GM12878 (cell line): ENCODE data around the gene TIFAB. TPM values are rescaled to one million over a fixed set of nuclear protein-coding genes. Genes with fewer than 3 reads are reported as not detected.

ENCODE experiments used
- ATAC-seq: fragments of 200-7000 bp; cut with Tn5 transposase; 3 replicates; pipeline ENCODE4 v1.9.1; 2020; ENCODE audit warnings: mild to moderate bottlenecking, moderate library complexity
- BruUV-seq: library from RNA; stranded (reverse); fragments of 400-500 nt; replicated peaks from 2 replicates; lab custom pipeline; 2021; lab: Mats Ljungman, UMichigan
- CTCF ChIA-PET: fragments of 300-600 bp; sonication (Branson Sonifier 250); formaldehyde crosslinking; extraction: SDS; loops from one replicate; lab custom pipeline; 2021; ENCODE audit warnings: inconsistent platforms; lab: Yijun Ruan, JAX
- POLR2A ChIA-PET: fragments of 350-600 bp; formaldehyde crosslinking; extraction: SDS; loops from one replicate; lab custom pipeline; 2021; ENCODE audit warnings: inconsistent platforms; lab: Charles Lee
- RAD21 ChIA-PET: fragments of 300-600 bp; sonication (Branson Sonifier 250); formaldehyde crosslinking; loops from one replicate; lab custom pipeline; 2023; ENCODE audit warnings: antibody characterized with exemption; ENCODE audit not compliant: unreplicated experiment; lab: Charles Lee
- SMC1A ChIA-PET: fragments of 300-600 bp; sonication (Branson Sonifier 250); formaldehyde crosslinking; loops from one replicate; lab custom pipeline; 2023; ENCODE audit not compliant: unreplicated experiment, uncharacterized antibody; lab: Charles Lee
- DNase-seq: peaks from one replicate; pipeline ENCODE4 v3.0.0-alpha.2; 2011; ENCODE audit warnings: low read depth, low spot score
- FAIRE-seq: peaks from 3 replicates; lab custom pipeline; 2011; peaks lifted over from hg19 to GRCh38; lab: Jason Lieb, UNC
- H2AFZ ChIP-seq: 2 replicates; pipeline ENCODE4 v1.6.0; 2011; ENCODE audit warnings: low read depth, low read length, control low read depth; ENCODE audit not compliant: control insufficient read depth
- H3K27ac ChIP-seq: 2 replicates; pipeline ENCODE4 v1.5.1; 2011; ENCODE audit warnings: control low read depth; ENCODE audit not compliant: control insufficient read depth, insufficient read depth
- H3K27me3 ChIP-seq, 2 experiments: replicated peaks in 1 of 2; 2 replicates each; pipeline versions ENCODE4 v1.6.0 to v1.6.1; 2011; ENCODE audit warnings: low read length in 1 of 2; ENCODE audit not compliant: control insufficient read depth in 2 of 2, insufficient read depth in 2 of 2
- H3K36me3 ChIP-seq, 2 experiments: 2 replicates each; pipeline ENCODE4 v1.5.1; 2011; ENCODE audit warnings: low read length in 1 of 2; ENCODE audit not compliant: control insufficient read depth in 2 of 2, insufficient read depth in 2 of 2
- H3K4me1 ChIP-seq: 2 replicates; pipeline ENCODE4 v1.6.1; 2011; ENCODE audit warnings: mild to moderate bottlenecking, low read length, moderate library complexity, mixed read lengths; ENCODE audit not compliant: control insufficient read depth, insufficient read depth
- H3K4me2 ChIP-seq: 2 replicates; pipeline ENCODE4 v1.6.0; 2011; ENCODE audit warnings: control low read depth; ENCODE audit not compliant: control insufficient read depth, insufficient read depth
- H3K4me3 ChIP-seq: fragments of 200-600 bp; sonication (generic); 2 replicates; pipeline ENCODE4 v1.5.1; 2016
- H3K79me2 ChIP-seq: 2 replicates; pipeline ENCODE4 v1.6.0; 2011; ENCODE audit warnings: low read length; ENCODE audit not compliant: control insufficient read depth, insufficient read depth
- H3K9ac ChIP-seq: 2 replicates; pipeline ENCODE4 v1.8.0; 2011; ENCODE audit warnings: low read length, control low read depth, mixed read lengths; ENCODE audit not compliant: control insufficient read depth, insufficient read depth
- H3K9me3 ChIP-seq: replicated peaks from 3 replicates; pipeline ENCODE4 v1.5.1; 2011; ENCODE audit warnings: mild to moderate bottlenecking, low read length; ENCODE audit not compliant: control insufficient read depth, insufficient read depth
- H4K20me1 ChIP-seq: 2 replicates; pipeline ENCODE4 v1.6.0; 2011; ENCODE audit not compliant: control insufficient read depth, insufficient read depth
- ATF7 ChIP-seq: fragments of 450-650 bp; IDR thresholded peaks from 2 replicates; pipeline ENCODE4 v1.6.1; 2016; ENCODE audit warnings: low read depth, mild to moderate bottlenecking
- CREM ChIP-seq: IDR thresholded peaks from 2 replicates; pipeline ENCODE4 v1.6.1; 2014; ENCODE audit warnings: antibody characterized with exemption, low read depth
- HDGF ChIP-seq: fragments of 450-650 bp; IDR thresholded peaks from 2 replicates; pipeline ENCODE4 v1.6.1; 2016; ENCODE audit warnings: antibody characterized with exemption
- IKZF2 ChIP-seq, 2 experiments: fragments of 450-650 bp; IDR thresholded peaks; 2 replicates each; pipeline ENCODE4 v1.6.1; 2017; ENCODE audit warnings: mild to moderate bottlenecking in 2 of 2, moderate library complexity in 2 of 2
- MYB ChIP-seq: fragments of 150-350 bp; IDR thresholded peaks from 2 replicates; pipeline ENCODE4 v1.6.1; 2014; ENCODE audit warnings: mild to moderate bottlenecking, low read depth, low read length, borderline replicate concordance
- NBN ChIP-seq: fragments of 450-650 bp; IDR thresholded peaks from 2 replicates; pipeline ENCODE4 v1.6.1; 2016
- NRF1 ChIP-seq: conservative IDR thresholded peaks from 2 replicates; pipeline ENCODE4 v1.6.1; 2011; ENCODE audit warnings: mild to moderate bottlenecking, low read depth, low read length, improper control_type of control experiment
- SREBF2 ChIP-seq: IDR thresholded peaks from 2 replicates; pipeline ENCODE4 v1.6.1; 2012; ENCODE audit warnings: mild to moderate bottlenecking, low read length
- STAT1 ChIP-seq: fragments of 450-650 bp; conservative IDR thresholded peaks from 2 replicates; pipeline ENCODE4 v1.6.1; 2014; ENCODE audit warnings: antibody characterized with exemption, mild to moderate bottlenecking
- TCF3 ChIP-seq: IDR thresholded peaks from 2 replicates; pipeline ENCODE4 v1.6.1; 2012; ENCODE audit warnings: low read depth, mild to moderate bottlenecking, low read length, borderline replicate concordance; ENCODE audit not compliant: insufficient read depth
- ZBED1 ChIP-seq: IDR thresholded peaks from 2 replicates; pipeline ENCODE4 v1.6.1; 2016; ENCODE audit warnings: borderline replicate concordance
- ZNF207 ChIP-seq: fragments of 450-650 bp; IDR thresholded peaks from 2 replicates; pipeline ENCODE4 v1.6.1; 2014; ENCODE audit warnings: antibody characterized with exemption, mild to moderate bottlenecking, borderline replicate concordance
- ZSCAN29 ChIP-seq: fragments of 450-650 bp; IDR thresholded peaks from 2 replicates; pipeline ENCODE4 v1.6.1; 2017; ENCODE audit warnings: mild to moderate bottlenecking, moderate library complexity
- WGBS: methylation state at CpG from one replicate; pipeline ENCODE4 v1.1.6; 2016; ENCODE audit warnings: low lambda C conversion rate; ENCODE audit not compliant: insufficient replicate concordance, insufficient coverage; ENCODE audit errors: missing lambda C conversion rate; 5-methylcytosine and 5-hydroxymethylcytosine counted together
- in situ Hi-C: fragments of 300-500 bp; cut with MboI; formaldehyde crosslinking; loops from 9 replicates; pipeline ENCODE4 v1.14.3; 2018; ENCODE audit warnings: mixed read lengths
- intact Hi-C: fragments of 100-400 bp; cut with micrococcal nuclease; formaldehyde crosslinking; loops from one replicate; pipeline ENCODE4 v1.14.2; 2022; ENCODE audit not compliant: unreplicated experiment
- polyA plus RNA-seq, 11 experiments: library from polyadenylated mRNA; depleted of rRNA in 4 of 11; unstranded in 6 of 11; stranded (reverse) in 5 of 11; fragments of >200 nt; fragmentation: Nextera tagmentation in 4 of 11; fragmentation: Illumina TruSeq in 1 of 11; extraction: Ambion mirVana in 4 of 11; extraction: Trizol in 1 of 11; gene quantifications; 1 replicate in 1 of 11; 2 replicates in 10 of 11; pipeline versions ENCODE4 v1.2.1 to v1.2.3, GENCODE V29; 2011 to 2016; ENCODE audit warnings: inconsistent platforms in 2 of 11, missing spikeins in 2 of 11, low read depth in 1 of 11
- total RNA-seq, 4 experiments: library from RNA; depleted of rRNA in 3 of 4; stranded (reverse); fragments of >200 nt in 3 of 4; fragmentation: Illumina TruSeq in 1 of 4; extraction: Trizol in 1 of 4; gene quantifications; 2 replicates each; pipeline versions ENCODE4 v1.2.1 to v1.2.3, GENCODE V29; 2013 to 2021
- TF ChIP-seq, protein P1 (sequence below): fragments of 150-350 bp; IDR thresholded peaks from 2 replicates; pipeline ENCODE4 v1.6.1; 2016; ENCODE audit warnings: low read depth, low read length
- TF ChIP-seq, protein P2 (sequence below): fragments of 450-650 bp; IDR thresholded peaks from 2 replicates; pipeline ENCODE4 v1.6.1; 2017; ENCODE audit warnings: mild to moderate bottlenecking, moderate library complexity

The TIFAB gene
- total and polyA plus RNA-seq, 10 of the 15 experiments (the other 5 are each of a cell fraction or from before 2014, with no cell fraction given): not detected

DNA sequence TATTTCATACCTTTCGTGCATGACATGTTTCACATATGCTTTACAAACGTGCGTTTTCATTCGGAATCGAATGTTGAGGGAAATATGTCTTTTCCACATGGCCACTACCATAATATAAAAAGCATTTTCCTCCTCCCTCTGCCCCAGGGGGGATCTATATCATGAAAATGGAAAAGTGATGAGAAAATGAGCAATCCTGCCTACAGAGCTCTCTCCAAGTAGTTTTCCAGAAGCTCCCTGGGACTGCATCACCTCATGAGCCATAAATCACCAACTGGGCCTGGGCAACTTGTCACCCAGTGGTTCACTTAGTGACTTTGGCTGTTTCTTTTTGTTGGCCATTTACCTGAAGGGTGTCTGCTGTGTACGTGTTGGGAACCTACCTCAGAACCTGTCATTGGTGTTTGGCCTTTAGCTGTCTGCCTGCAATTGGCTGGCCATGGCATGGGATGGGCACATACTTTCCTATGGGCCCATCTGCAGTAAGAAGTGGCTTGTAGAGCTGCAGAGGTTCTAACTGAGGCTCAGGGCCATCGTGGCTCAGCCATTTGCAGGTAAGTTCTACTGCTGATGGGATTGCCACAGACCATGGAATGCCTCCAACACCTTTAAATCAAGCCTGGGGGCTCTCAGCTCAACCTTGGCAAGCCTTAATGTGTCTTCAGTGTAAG lies 9.5 kb upstream of the TIFAB start (continued):
- TF ChIP-seq TCF3 (no peak), NRF1 (no peak), STAT1 (no peak), SREBF2 (no peak), NBN (no peak), MYB (no peak), CREM (no peak)

DNA sequence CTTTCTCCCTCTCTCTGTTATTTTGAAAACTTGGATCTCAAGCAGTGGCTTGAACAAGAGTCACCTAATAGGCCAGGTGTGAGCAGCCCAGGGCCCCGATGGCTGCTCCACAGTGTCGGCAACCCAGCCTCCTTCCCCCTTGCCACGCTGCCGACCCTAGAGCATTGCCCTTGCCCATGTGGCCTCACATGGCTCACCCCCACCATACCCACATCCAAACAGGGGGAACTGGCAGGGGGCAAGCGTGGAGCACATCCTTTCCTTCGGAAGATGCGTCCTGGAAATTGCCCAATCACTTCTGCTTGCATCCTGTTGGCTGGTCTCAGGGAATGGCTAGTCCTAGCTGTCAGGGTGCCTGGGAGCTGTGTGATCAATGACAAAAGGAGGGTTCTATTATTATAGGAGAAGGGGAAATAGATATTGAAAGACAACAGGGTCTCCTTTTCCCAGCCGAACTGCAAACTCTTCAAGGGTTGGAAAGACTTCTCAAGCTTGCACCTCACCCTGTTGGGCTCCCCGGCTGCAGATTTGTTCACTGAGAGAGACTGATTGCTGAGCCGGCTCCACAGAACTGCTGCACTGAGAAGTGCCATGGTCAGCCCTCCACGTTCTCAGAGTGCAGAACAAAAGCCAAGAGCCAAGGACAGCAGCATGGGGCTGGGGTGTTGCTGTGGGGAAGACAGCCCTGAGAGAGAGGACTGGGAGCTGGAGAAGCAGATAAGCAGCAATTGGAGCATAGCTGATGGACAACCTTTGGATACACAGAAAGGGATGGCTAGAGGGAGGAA lies 8.3 kb upstream of the TIFAB start:
- SMC1A ChIA-PET: interaction anchor here (1.6 to 7.1 kb wide), 2 partner anchors 36 to 91 kb away, joined by 4 to 63 read pairs; no protein-coding TSS in a partner anchor
- RAD21 ChIA-PET: interaction anchor here (1.9 to 3.0 kb wide), 2 partner anchors 92 to 106 kb away, joined by 6 to 20 read pairs; no protein-coding TSS in a partner anchor
- POLR2A ChIA-PET: no interaction called here
- TF ChIP-seq ZNF207: no peak
- TF ChIP-seq TCF3: no peak
- no peak for TF ChIP-seq ZSCAN29
- TF ChIP-seq HDGF: no peak
- TF ChIP-seq, protein P1, sequence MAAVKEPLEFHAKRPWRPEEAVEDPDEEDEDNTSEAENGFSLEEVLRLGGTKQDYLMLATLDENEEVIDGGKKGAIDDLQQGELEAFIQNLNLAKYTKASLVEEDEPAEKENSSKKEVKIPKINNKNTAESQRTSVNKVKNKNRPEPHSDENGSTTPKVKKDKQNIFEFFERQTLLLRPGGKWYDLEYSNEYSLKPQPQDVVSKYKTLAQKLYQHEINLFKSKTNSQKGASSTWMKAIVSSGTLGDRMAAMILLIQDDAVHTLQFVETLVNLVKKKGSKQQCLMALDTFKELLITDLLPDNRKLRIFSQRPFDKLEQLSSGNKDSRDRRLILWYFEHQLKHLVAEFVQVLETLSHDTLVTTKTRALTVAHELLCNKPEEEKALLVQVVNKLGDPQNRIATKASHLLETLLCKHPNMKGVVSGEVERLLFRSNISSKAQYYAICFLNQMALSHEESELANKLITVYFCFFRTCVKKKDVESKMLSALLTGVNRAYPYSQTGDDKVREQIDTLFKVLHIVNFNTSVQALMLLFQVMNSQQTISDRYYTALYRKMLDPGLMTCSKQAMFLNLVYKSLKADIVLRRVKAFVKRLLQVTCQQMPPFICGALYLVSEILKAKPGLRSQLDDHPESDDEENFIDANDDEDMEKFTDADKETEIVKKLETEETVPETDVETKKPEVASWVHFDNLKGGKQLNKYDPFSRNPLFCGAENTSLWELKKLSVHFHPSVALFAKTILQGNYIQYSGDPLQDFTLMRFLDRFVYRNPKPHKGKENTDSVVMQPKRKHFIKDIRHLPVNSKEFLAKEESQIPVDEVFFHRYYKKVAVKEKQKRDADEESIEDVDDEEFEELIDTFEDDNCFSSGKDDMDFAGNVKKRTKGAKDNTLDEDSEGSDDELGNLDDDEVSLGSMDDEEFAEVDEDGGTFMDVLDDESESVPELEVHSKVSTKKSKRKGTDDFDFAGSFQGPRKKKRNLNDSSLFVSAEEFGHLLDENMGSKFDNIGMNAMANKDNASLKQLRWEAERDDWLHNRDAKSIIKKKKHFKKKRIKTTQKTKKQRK: no peak
- no peak for TF ChIP-seq ATF7
- TF ChIP-seq, protein P2, sequence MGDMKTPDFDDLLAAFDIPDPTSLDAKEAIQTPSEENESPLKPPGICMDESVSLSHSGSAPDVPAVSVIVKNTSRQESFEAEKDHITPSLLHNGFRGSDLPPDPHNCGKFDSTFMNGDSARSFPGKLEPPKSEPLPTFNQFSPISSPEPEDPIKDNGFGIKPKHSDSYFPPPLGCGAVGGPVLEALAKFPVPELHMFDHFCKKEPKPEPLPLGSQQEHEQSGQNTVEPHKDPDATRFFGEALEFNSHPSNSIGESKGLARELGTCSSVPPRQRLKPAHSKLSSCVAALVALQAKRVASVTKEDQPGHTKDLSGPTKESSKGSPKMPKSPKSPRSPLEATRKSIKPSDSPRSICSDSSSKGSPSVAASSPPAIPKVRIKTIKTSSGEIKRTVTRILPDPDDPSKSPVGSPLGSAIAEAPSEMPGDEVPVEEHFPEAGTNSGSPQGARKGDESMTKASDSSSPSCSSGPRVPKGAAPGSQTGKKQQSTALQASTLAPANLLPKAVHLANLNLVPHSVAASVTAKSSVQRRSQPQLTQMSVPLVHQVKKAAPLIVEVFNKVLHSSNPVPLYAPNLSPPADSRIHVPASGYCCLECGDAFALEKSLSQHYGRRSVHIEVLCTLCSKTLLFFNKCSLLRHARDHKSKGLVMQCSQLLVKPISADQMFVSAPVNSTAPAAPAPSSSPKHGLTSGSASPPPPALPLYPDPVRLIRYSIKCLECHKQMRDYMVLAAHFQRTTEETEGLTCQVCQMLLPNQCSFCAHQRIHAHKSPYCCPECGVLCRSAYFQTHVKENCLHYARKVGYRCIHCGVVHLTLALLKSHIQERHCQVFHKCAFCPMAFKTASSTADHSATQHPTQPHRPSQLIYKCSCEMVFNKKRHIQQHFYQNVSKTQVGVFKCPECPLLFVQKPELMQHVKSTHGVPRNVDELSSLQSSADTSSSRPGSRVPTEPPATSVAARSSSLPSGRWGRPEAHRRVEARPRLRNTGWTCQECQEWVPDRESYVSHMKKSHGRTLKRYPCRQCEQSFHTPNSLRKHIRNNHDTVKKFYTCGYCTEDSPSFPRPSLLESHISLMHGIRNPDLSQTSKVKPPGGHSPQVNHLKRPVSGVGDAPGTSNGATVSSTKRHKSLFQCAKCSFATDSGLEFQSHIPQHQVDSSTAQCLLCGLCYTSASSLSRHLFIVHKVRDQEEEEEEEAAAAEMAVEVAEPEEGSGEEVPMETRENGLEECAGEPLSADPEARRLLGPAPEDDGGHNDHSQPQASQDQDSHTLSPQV: no peak
- no peak for TF ChIP-seq ZBED1
- no peak for TF ChIP-seq IKZF2 (IDR thresholded peaks at IDR 0.05)

More for the DNA sequence above, 8.3 kb upstream of the TIFAB start:
- Histone ChIP-seq H3K9me3 (no peaks in the 10 kb centered on the region), H3K4me2 (no peak overlapping the region), H3K9ac (no peak overlapping the region), H3K4me3 (no peak overlapping the region), H3K36me3 (no peaks in the 10 kb centered on the region), H2AFZ (no peak overlapping the region), H3K79me2 (no peaks in the 10 kb centered on the region), H3K4me1 (peaks cover 15% of the 10 kb centered on the region), H3K27ac (no peak overlapping the region), H4K20me1 (no peaks in the 10 kb centered on the region), H3K27me3 (peaks cover 0 to 2% of the 10 kb centered on the region in 2 experiments; a peak in 3 of 4 replicates)
- CTCF ChIA-PET: interaction anchor here (0.7 to 16.3 kb wide), 10 partner anchors 10 to 370 kb away, joined by 3 to 363 read pairs (median 4); partner anchors contain the start of gene DCANP1
- FAIRE-seq (no peak), ATAC-seq (no peak), DNase-seq (no peak)
- intact Hi-C loops: no loop called here
- BruUV-seq: no TSS peak
- 36% methylated on average over 11 of the region's 11 CpGs for WGBS
- in situ Hi-C loops: loop anchor here (5.0 kb wide), 1 partner anchor 372 kb away; the partner anchor contains the start of gene SLC25A48
